Measurements from ENCODE around the gene CHRNG.

- no peak for TF ChIP-seq TCF12 (IDR thresholded peaks at IDR 0.05; ENCODE audit: low read depth)
- no peak for TF ChIP-seq TAF1 (IDR thresholded peaks at IDR 0.05; ENCODE audit: low read depth)
- no peak for TF ChIP-seq ZBTB7A (IDR thresholded peaks at IDR 0.05; ENCODE audit: low read depth)
- TF ChIP-seq NFIC (IDR thresholded peaks at IDR 0.05): no peak
- no peak for TF ChIP-seq REST (IDR thresholded peaks at IDR 0.05; ENCODE audit: low read depth)
- no peak for TF ChIP-seq RAD21 (IDR thresholded peaks at IDR 0.05; ENCODE audit: low read depth)
- no peak for TF ChIP-seq YY1 (IDR thresholded peaks at IDR 0.05; ENCODE audit: low read depth)
Measured at GRCh38 chr2:232518844-232519243, 20.6 kb upstream of the CHRNG start.
